ENCODE measurements around the gene SPNS3. TPM values are rescaled to one million over a fixed set of nuclear protein-coding genes. Genes with fewer than 3 reads are reported as not detected.

Gene SPNS3, protein sequence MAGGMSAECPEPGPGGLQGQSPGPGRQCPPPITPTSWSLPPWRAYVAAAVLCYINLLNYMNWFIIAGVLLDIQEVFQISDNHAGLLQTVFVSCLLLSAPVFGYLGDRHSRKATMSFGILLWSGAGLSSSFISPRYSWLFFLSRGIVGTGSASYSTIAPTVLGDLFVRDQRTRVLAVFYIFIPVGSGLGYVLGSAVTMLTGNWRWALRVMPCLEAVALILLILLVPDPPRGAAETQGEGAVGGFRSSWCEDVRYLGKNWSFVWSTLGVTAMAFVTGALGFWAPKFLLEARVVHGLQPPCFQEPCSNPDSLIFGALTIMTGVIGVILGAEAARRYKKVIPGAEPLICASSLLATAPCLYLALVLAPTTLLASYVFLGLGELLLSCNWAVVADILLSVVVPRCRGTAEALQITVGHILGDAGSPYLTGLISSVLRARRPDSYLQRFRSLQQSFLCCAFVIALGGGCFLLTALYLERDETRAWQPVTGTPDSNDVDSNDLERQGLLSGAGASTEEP
- 0.94 TPM for polyA plus RNA-seq

GRCh38 chr17:4433515-4434031 lies at the start of gene SPNS3:
Gene SPNS3 (plus strand): TSS chr17:4433940. CDS start chr17:4433968, 28 bp downstream.
- Mint-ChIP-seq H3K9me3 (no peaks in the 10 kb centered on the region), H3K4me3 (peak within 1 kb of the TSS in 2 of 4 donors; percentile 69 to 75), H3K27me3 (peaks cover 3% of the 10 kb centered on the region), H3K4me1 (peaks cover 10 to 15% (median 14%) of the 10 kb centered on the region in 3 donors), H3K36me3 (peaks cover 4% of the 10 kb centered on the region), H3K27ac (peak within 1 kb of the TSS in 1 of 3 donors; percentile 77)

GRCh38 chr17:4386406-4386805 lies 47.3 kb upstream of the SPNS3 start:
- no peaks in the 10 kb centered on the region for H3K9me3 Mint-ChIP-seq
- no peak overlapping the region for H3K4me3 Mint-ChIP-seq
- H3K36me3 Mint-ChIP-seq: peaks cover 3% of the 10 kb centered on the region
- H3K27me3 Mint-ChIP-seq: no peaks in the 10 kb centered on the region
- H3K4me1 Mint-ChIP-seq: peaks cover under 1 to 2% (median 1%) of the 10 kb centered on the region in 3 donors
- no peak overlapping the region for H3K27ac Mint-ChIP-seq

- Mint-ChIP-seq H3K9me3 (no peaks in the 10 kb centered on the region), H3K4me3 (no peak overlapping the region), H3K4me1 (peaks cover 0 to 6% (median 0%) of the 10 kb centered on the region in 3 donors), H3K27ac (no peak overlapping the region), H3K36me3 (peaks cover 3% of the 10 kb centered on the region), H3K27me3 (no peaks in the 10 kb centered on the region)
These were observed 46.6 kb upstream of the SPNS3 start for GRCh38 chr17:4387137-4387536.

DNA sequence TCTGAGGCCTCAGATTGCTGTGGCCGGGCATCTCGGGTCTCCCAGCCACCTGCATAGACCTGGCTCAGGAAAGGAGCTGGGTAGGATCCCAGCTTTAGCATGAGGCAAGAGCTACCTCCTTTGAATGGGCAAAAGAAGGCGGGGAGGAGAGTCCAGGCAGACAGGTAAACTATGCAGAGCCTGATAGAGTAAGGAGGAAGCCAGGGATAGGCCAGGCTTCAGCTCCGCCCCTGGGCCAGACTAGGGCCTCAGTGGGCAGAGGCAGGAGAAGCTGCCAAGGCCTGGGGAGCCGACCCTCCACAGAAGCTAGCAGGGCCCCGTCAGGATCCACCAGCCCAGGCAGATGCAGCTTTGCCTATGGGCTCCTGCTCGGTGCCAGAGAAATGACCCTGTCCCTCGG lies 44.7 kb upstream of the SPNS3 start:
- H3K4me3 Mint-ChIP-seq: no peak overlapping the region
- peaks cover 3% of the 10 kb centered on the region for H3K27me3 Mint-ChIP-seq
- H3K4me1 Mint-ChIP-seq: peaks cover 9 to 16% (median 9%) of the 10 kb centered on the region in 3 donors
- H3K9me3 Mint-ChIP-seq: no peaks in the 10 kb centered on the region
- peaks cover 3% of the 10 kb centered on the region for H3K36me3 Mint-ChIP-seq
- H3K27ac Mint-ChIP-seq: no peak overlapping the region

- peak overlapping the region in 2 of 3 donors; percentile 61 to 97 for H3K27ac Mint-ChIP-seq
- H3K4me1 Mint-ChIP-seq: peaks cover 28 to 48% (median 32%) of the 10 kb centered on the region in 3 donors
- H3K4me3 Mint-ChIP-seq: peak overlapping the region; percentile 34 to 92 (median 64)
- H3K9me3 Mint-ChIP-seq: no peaks in the 10 kb centered on the region
- peaks cover 3% of the 10 kb centered on the region for H3K27me3 Mint-ChIP-seq
- no peaks in the 10 kb centered on the region for H3K36me3 Mint-ChIP-seq
These were observed 39.9 kb upstream of the SPNS3 start for GRCh38 chr17:4393806-4394205.

GRCh38 chr17:4394208-4395110 lies 39.3 kb upstream of the SPNS3 start:
- peak overlapping the region in 2 of 3 donors; percentile 61 to 97 for H3K27ac Mint-ChIP-seq
- no peaks in the 10 kb centered on the region for H3K9me3 Mint-ChIP-seq
- no peaks in the 10 kb centered on the region for H3K36me3 Mint-ChIP-seq
- H3K27me3 Mint-ChIP-seq: peaks cover 3% of the 10 kb centered on the region
- H3K4me3 Mint-ChIP-seq: peak overlapping the region in 3 of 4 donors; percentile 89 to 92 (median 92)
- H3K4me1 Mint-ChIP-seq: peaks cover 28 to 48% (median 32%) of the 10 kb centered on the region in 3 donors

DNA sequence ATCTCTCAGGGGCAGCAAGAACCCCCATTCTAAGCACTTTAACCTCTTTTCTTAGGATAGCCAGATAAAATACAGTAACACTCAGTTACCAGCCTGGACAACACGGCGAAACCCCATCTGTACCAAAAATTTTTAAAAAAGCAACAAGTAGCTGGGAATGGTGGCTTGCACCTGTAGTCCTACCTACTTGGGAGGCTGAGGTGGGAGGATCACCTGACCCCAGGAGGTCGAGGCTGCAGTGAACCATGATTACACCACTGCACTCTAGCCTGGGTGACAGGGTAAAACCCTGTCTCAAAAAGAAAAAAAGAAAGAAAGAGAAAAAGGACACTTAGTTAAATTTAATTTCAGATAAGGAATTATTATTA lies 38.6 kb upstream of the SPNS3 start:
- Mint-ChIP-seq H3K36me3 (no peaks in the 10 kb centered on the region), H3K4me3 (peak overlapping the region in 3 of 4 donors; percentile 82 to 92 (median 89)), H3K9me3 (no peaks in the 10 kb centered on the region), H3K27me3 (peaks cover 3% of the 10 kb centered on the region), H3K4me1 (peaks cover 28 to 48% (median 32%) of the 10 kb centered on the region in 3 donors), H3K27ac (peak overlapping the region; percentile 23 to 97 (median 61))

GRCh38 chr17:4397840-4398239 lies 35.9 kb upstream of the SPNS3 start:
- H3K27me3 Mint-ChIP-seq: peaks cover 3% of the 10 kb centered on the region
- peak overlapping the region; percentile 97 to 99 (median 99) for H3K27ac Mint-ChIP-seq
- H3K4me3 Mint-ChIP-seq: peak overlapping the region in 2 of 4 donors; percentile 94 to 95
- peaks cover 30 to 44% (median 32%) of the 10 kb centered on the region in 3 donors for H3K4me1 Mint-ChIP-seq
- H3K9me3 Mint-ChIP-seq: no peaks in the 10 kb centered on the region
- H3K36me3 Mint-ChIP-seq: peaks cover 2% of the 10 kb centered on the region

DNA sequence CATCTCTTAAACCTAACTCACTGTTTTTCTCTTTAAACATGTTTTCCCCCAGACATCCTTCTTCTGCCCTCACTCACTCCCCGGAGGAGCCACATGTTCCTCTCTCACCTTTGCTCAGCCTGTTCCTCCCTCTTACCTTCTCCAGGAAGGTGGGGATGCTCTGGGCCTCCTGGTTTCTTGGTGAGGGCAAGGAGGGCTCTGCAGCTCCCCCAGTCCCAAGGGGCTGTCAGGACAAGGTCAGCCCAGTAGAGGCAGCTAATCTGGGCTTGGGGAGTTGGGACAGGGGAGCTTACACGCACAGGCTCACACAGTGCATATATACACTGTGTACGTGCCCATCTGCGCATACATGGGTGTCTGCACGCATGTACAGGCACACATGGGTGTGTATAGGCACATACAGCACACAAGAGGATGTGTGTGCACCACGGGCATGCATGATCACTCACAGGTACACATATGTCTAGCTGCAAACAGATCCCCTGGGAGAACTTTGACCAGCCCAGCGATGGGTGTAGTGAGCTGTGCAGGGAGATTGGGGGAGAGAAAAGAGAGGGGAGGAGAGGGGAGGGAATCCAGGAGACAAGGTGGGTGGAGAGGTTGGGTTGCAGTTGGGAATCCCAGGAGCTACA lies 28.6 kb upstream of the SPNS3 start:
- H3K4me1 Mint-ChIP-seq: peaks cover 9 to 18% (median 12%) of the 10 kb centered on the region in 3 donors
- H3K9me3 Mint-ChIP-seq: no peaks in the 10 kb centered on the region
- H3K27me3 Mint-ChIP-seq: no peaks in the 10 kb centered on the region
- peaks cover 4% of the 10 kb centered on the region for H3K36me3 Mint-ChIP-seq
- H3K27ac Mint-ChIP-seq: peak overlapping the region in 1 of 3 donors; percentile 20
- peak overlapping the region in 1 of 4 donors; percentile 10 for H3K4me3 Mint-ChIP-seq

DNA sequence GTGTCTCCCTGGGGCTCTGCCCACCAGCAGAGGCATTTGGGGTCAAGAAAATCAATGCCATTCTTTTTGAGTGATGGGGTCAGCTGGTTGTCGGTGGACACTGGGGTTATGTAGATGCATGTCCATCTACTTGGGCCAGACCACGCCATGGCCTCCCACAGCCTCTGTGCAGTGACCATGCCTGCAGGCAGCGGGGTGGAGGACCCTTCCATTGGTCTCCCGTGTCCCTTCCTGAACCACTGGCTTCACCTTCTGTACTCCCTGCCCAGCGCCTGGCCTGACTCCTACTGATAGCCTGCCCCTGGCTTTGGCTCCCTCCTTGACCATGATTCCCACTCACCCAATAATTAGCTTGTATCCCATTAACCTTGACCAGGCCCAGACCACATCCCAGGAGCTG lies 28.0 kb upstream of the SPNS3 start:
- peaks cover 9 to 18% (median 12%) of the 10 kb centered on the region in 3 donors for H3K4me1 Mint-ChIP-seq
- no peak overlapping the region for H3K4me3 Mint-ChIP-seq
- no peaks in the 10 kb centered on the region for H3K27me3 Mint-ChIP-seq
- H3K9me3 Mint-ChIP-seq: no peaks in the 10 kb centered on the region
- peak overlapping the region in 1 of 3 donors; percentile 20 for H3K27ac Mint-ChIP-seq
- H3K36me3 Mint-ChIP-seq: peaks cover 4% of the 10 kb centered on the region

DNA sequence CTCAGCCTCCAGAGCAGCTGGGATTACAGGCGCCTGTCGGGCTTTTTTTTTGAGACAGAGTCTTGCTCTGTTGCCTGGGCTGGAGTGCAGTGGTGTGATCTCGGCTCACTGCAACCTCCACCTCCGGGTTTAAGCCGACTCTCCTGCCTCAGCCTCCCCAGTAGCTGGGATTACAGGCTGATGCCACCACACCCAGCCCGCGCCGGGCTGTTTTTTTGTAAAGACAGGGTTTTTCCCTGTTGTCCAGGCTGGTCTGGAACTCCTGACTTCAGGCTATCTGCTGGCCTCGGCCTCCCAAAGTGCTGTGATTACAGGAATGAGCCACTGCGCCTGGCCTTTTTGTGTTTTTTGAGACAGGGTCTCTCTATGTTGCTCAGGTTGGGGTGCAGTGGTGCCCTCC lies 27.4 kb upstream of the SPNS3 start:
- Mint-ChIP-seq H3K4me3 (no peak overlapping the region), H3K27me3 (no peaks in the 10 kb centered on the region), H3K9me3 (no peaks in the 10 kb centered on the region), H3K4me1 (peaks cover 9 to 18% (median 12%) of the 10 kb centered on the region in 3 donors), H3K36me3 (peaks cover 4% of the 10 kb centered on the region), H3K27ac (no peak overlapping the region)

DNA sequence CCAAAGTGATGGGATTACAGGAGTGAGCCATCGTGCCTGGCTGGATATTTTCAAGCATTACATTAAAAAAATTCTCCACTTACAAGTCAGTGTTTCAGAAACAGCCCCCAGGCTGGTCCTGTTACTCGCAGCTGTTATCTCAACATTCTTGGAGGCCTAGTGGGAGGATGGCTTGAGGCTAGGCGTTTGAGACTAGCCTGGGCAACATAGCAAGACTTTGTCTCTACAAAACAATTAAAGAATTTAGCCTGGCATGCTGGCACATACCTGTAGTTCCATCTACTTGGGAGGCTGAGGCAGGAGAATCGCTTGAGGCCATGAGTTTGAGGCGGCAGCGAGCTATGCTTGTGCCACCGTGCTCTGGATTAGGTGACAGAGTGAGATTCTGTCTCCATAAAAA lies 26.5 kb upstream of the SPNS3 start:
- H3K27ac Mint-ChIP-seq: no peak overlapping the region
- H3K9me3 Mint-ChIP-seq: no peaks in the 10 kb centered on the region
- H3K36me3 Mint-ChIP-seq: peaks cover 2% of the 10 kb centered on the region
- peaks cover 9 to 15% (median 11%) of the 10 kb centered on the region in 3 donors for H3K4me1 Mint-ChIP-seq
- H3K4me3 Mint-ChIP-seq: no peak overlapping the region
- no peaks in the 10 kb centered on the region for H3K27me3 Mint-ChIP-seq

DNA sequence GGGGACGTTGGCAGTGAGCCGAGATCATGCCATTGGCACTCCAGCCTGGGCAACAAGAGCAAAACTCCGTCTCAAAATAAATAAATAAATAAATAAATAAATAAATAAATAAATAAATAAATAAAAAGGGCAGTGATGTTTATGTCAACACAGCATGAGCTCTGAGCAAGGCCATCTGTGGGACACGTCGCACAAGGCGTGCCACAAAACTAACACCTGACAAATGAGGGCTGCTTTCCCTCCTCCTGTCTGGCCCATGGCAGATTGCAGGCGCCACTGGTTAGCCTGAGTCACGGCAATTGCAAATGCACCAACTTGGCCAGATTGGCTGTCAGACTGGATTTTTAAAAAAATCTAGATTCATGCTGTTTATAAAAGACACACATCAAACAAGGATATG lies 25.9 kb upstream of the SPNS3 start:
- no peak overlapping the region for H3K4me3 Mint-ChIP-seq
- no peaks in the 10 kb centered on the region for H3K27me3 Mint-ChIP-seq
- peaks cover 2% of the 10 kb centered on the region for H3K36me3 Mint-ChIP-seq
- H3K4me1 Mint-ChIP-seq: peaks cover 11 to 15% (median 12%) of the 10 kb centered on the region in 3 donors
- peak overlapping the region in 2 of 3 donors; percentile 5 for H3K27ac Mint-ChIP-seq
- no peaks in the 10 kb centered on the region for H3K9me3 Mint-ChIP-seq

DNA sequence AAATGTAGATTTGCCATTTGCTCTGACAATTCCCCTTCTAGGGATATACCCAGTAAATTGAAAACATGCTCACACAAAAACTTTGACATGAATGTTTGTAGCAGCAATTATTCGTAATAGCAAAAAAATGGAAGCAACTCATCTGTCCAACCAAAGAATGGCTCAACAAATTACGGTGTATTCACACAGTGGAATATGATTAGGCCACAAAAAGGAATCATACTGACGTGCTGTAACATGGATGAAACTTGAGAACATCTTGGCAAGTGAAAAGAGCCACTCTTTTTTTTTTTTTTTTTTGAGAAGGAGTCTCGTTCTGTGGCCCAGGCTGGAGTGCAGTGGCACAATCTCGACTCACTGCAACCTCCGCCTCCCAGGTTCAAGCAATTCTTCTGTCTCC lies 24.1 kb upstream of the SPNS3 start:
- Mint-ChIP-seq H3K27me3 (no peaks in the 10 kb centered on the region), H3K4me1 (peaks cover 14 to 18% (median 15%) of the 10 kb centered on the region in 3 donors), H3K9me3 (no peaks in the 10 kb centered on the region), H3K4me3 (no peak overlapping the region), H3K27ac (no peak overlapping the region), H3K36me3 (peaks cover 2% of the 10 kb centered on the region)
